GM18873 (cell line): ENCODE measurements around the gene HAND1.

Experiments used
- ATAC-seq: cut with Tn5 transposase; IDR thresholded peaks from one replicate; pipeline ENCODE4 v1.9.1; 2021; ENCODE audit warnings: mild to moderate bottlenecking, moderate library complexity, moderate number of reproducible peaks; ENCODE audit not compliant: unreplicated experiment, low FRiP score

The HAND1 gene

GRCh38 chr5:154506049-154506715 is 28.2 kb upstream of the HAND1 start:
- no peak for ATAC-seq

GRCh38 chr5:154505567-154505966 is 27.5 kb upstream of the HAND1 start:
- no peak for ATAC-seq

GRCh38 chr5:154503698-154504039 is 25.6 kb upstream of the HAND1 start:
- no peak for ATAC-seq

GRCh38 chr5:154502180-154502579 is 24.2 kb upstream of the HAND1 start:
- ATAC-seq, result no peak

GRCh38 chr5:154501566-154501965 is 23.5 kb upstream of the HAND1 start:
- ATAC-seq, result no peak

- no peak for ATAC-seq
Observed at GRCh38 chr5:154498994-154499393, 21.0 kb upstream of the HAND1 start.

- ATAC-seq, result no peak
Observed at GRCh38 chr5:154498591-154498990, 20.6 kb upstream of the HAND1 start.

GRCh38 chr5:154494036-154494435 is 16.0 kb upstream of the HAND1 start:
- no peak for ATAC-seq

GRCh38 chr5:154493274-154493673 is 15.2 kb upstream of the HAND1 start:
- ATAC-seq, result no peak

- no peak for ATAC-seq
Observed at GRCh38 chr5:154491941-154492340, 13.9 kb upstream of the HAND1 start.

GRCh38 chr5:154487541-154487940 is 9.5 kb upstream of the HAND1 start:
- peak; percentile 98 for ATAC-seq

GRCh38 chr5:154486427-154486866 is 8.4 kb upstream of the HAND1 start:
- ATAC-seq, result no peak

- ATAC-seq, result no peak
Observed at GRCh38 chr5:154485850-154486426, 7.9 kb upstream of the HAND1 start.

- ATAC-seq, result no peak
Observed at GRCh38 chr5:154485096-154485491, 7.1 kb upstream of the HAND1 start.

- no peak for ATAC-seq
Observed at GRCh38 chr5:154484393-154485095, 6.5 kb upstream of the HAND1 start.

- no peak for ATAC-seq
Observed at GRCh38 chr5:154483654-154484392, 5.8 kb upstream of the HAND1 start.

GRCh38 chr5:154482528-154483449 is 4.8 kb upstream of the HAND1 start:
- no peak for ATAC-seq

GRCh38 chr5:154481584-154482381 is 3.8 kb upstream of the HAND1 start:
- ATAC-seq, result no peak

- no peak for ATAC-seq
Observed at GRCh38 chr5:154480847-154481246, 2.8 kb upstream of the HAND1 start.
